HG02973 (cell line): Measurements from ENCODE around the gene ATP11C.
"Not testable (repeated sequence)": the region's sequence is repeated elsewhere in the genome, so short reads cannot be mapped to it uniquely, and the experiment has no call there.

Experiments used
- ATAC-seq: cut with Tn5 transposase; IDR thresholded peaks from one replicate; pipeline ENCODE4 v1.9.1; 2021; ENCODE audit warnings: moderate library complexity; ENCODE audit not compliant: unreplicated experiment

ATP11C gene

DNA sequence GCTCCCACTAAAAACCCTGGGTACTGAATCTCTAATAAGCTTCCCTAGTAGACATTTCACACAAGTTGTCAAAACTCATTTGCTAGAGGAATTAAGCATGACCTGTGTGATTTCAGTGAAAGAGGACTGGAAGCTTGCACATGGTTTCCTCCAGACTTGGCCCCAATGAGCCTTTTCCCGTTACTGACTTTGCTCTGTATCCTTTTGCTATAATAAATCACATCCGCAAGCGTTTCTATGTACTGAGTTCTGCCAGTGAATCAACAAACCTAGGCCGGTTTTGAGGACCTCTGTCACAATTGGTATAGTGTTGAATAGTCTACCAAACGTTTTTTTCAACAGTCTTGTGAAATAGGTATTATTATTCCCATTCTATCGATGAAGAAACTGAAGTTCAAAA is 8.2 kb downstream of the ATP11C start:
- ATAC-seq: no peak

DNA sequence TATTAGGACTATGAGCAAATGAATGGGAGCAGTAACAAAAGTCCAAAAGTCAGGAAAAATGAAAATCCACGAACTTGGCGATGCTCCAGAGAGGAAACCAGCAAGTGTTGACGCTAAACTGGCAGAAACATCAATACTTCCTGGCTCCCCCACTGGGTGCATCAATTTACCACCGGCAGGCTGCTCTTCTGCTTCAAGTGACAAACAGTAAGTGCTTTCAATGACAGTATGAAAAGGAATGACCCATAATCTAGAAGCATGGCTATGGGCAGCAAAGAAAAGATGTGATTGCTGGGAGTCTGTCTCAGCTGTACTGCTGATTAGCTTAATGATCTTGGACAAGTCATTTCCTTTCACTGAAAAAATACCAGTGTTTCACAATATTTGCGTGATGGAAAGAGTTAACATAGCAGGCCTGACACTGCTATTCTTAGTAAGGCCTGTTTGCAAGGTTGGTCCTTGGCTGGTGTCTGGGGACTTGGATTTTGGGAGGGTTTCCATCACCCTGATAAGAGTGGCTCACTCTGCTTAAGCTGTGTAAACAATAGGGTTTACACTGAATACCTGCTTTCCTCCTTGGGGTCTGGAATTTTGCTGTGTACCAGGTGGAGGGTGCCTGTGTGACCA is 8.7 kb downstream of the ATP11C start:
- no peak for ATAC-seq

DNA sequence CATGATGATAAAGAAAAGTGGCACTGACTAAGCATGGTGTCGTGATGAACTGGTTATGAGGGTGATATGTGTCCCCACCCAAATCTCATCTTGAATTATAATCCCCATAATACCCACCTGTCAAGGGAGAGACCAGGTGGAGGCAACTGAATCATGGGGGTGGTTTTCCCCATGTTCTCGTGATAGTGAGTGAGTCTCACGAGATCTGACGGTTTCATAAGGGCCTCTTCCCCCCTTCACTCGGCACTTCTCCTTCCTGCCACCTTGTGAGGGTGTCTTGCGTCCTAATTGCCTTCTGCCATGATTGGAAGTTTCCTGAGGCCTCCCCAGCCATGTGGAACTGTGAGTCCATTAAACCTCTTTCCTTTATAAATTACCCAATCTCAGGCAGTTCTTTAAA is 11.7 kb downstream of the ATP11C start:
- not testable (repeated sequence) for ATAC-seq

DNA sequence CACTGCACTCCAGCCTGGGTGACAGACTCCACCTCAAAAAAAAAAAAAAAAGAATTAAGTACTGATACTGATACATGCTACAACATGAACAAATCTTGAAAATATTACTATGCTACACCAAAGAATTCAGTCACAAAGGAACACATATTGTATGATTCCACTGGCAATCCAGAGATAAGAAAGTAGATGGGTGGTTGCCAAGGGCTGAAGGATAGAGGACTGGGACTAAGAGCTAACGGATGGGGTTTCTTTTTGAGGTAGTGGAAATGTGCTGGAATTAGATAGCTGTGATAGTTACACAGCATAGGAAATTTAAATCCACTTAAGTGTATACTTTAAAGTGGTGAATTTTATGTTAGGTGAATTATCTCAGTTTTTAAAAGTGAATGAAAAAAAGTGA is 12.5 kb downstream of the ATP11C start:
- no peak for ATAC-seq

DNA sequence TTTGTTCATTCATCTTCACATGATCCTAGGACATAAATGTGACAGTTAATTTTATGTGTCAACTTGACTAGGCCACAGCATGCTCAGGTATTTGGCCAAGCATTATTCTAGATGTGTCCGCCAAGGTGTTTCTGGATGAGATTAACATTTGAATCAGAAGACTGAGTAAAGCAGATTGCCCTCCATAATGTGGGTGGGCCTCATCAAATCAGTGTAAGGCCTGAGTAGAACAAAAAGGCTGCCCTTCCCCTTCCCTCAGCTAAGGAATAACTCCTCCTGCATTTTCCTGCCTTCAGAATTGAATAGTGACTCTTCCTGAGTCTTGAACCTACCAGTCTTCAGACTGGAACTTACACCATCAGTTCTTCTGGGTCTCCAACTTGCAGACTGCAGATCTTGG is 18.4 kb downstream of the ATP11C start:
- no peak for ATAC-seq

GRCh38 chrX:139909712-139910111 is 23.1 kb downstream of the ATP11C start:
- ATAC-seq: no peak

DNA sequence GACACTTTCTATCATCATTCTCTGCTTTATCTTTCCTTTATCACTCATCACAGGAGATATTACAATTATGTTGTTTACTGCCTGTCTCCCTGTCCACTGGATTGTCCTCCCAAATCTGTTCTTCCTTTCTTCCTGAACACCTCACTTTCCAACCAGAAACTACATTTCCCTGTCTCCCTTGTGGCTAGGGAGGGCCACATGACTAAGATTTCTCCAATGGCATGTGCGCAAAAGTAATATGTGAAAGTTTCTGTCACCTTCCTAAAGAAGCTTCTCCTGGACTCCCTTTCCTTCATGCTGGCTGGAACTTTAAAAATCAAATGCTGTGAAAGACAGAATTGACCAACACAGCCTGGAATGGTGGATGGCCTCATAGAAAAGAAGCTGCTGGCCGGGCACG is 25.8 kb downstream of the ATP11C start:
- ATAC-seq: no peak

DNA sequence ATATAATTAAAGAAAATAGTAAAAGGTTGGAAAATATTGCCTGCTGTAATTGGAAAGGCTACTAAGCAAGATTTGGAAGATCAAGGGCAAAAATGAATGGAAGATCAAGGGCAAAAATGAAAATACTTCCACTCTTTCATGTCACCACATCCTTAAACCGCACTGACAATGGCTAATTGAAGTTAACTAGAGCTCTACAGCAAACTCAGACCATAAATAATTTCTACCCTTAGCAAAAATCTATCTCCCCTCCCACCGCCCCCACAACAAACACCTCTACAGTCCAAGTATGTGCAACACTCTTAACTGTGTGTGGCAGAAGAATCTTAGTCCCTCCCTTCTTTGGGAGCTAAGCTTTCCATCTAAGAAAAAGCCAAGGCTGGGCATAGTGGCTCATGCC is 27.1 kb downstream of the ATP11C start:
- ATAC-seq: no peak

- ATAC-seq: no peak
These were observed 27.8 kb downstream of the ATP11C start for GRCh38 chrX:139905051-139905450.

GRCh38 chrX:139903210-139903609 is 29.6 kb downstream of the ATP11C start:
- ATAC-seq: no peak

DNA sequence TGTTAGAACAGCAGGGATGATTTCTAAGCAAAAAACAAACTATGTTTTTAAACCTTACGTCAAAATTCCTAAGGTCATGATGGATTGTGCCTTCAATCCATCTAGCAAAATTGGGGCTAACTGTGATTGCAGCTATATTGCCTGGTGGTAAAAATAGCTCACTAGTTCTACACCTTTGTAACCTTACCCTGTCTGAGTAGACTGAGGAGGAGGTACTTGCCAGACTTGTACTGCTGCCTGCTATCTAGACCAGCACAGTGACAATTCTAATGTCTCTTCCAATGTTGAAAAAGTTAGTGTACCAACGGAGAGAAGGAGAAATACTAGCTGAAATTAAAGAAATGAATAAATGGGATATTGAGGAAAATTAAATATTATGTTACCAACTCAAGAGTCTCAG is 30.3 kb downstream of the ATP11C start:
- no peak for ATAC-seq

DNA sequence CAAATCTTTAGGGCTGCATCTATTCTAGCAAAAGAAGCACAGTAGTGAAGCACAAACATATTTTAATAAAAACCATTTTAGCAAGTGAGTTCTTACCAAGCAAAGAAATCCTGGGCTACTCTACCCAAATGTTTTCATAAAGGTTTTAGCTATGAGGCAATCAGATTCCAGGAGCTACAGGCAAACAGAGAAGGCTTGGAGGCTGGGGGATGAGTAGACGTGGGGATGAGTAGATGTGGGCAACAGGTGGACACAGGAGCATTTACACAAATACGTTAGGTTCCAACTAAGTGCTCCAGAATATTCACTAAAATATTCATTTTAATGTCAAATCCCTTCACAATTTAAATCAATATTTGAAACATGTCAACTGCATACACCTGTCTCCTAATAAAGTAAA is 34.5 kb downstream of the ATP11C start:
- ATAC-seq: no peak

GRCh38 chrX:139892512-139892911 is 40.3 kb downstream of the ATP11C start:
- ATAC-seq: peak; percentile 89

- no peak for ATAC-seq
These were observed 41.7 kb downstream of the ATP11C start for GRCh38 chrX:139890991-139891700.

DNA sequence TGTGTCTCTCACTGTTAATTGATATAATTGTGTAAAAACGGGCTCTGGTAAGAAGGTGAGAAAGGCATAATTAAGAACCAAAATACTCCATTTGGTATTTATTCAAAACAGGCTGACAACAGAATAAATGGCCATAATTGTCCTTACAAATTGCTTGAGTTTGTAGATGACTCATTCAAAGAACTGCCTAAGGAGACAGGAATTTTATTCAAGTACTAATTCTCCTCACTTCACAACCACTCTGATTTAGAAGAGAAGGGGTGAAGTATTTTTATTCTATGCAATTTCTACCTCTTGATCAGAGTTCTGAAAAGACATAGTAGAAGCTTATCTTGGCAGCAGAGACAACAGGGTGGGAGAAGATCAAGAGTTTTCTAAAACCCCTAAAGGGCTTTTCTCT is 43.1 kb downstream of the ATP11C start:
- no peak for ATAC-seq

DNA sequence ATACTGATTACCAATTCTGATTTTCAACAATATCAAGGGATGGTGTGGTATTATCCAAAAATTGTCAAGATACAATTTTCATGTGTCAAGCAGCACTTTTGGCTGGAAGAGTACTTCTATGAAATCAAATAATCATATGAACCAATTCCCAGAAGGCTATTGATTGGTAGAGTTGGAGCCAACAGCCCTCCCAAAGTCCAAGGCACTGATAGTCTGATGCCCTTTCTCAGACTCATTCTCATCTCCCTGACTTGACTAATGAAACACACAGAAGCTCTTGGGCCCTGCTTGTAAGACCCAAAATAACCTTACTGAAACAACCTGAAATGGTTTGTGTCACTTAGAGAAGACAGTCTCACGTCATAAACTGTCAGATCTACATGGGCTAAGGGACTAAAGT is 48.9 kb downstream of the ATP11C start:
- ATAC-seq: no peak

- no peak for ATAC-seq
These were observed 50.6 kb downstream of the ATP11C start for GRCh38 chrX:139882299-139882698.

GRCh38 chrX:139881572-139881971 is 51.3 kb downstream of the ATP11C start:
- ATAC-seq: no peak

- ATAC-seq: no peak
These were observed 51.7 kb downstream of the ATP11C start for GRCh38 chrX:139881130-139881529.

DNA sequence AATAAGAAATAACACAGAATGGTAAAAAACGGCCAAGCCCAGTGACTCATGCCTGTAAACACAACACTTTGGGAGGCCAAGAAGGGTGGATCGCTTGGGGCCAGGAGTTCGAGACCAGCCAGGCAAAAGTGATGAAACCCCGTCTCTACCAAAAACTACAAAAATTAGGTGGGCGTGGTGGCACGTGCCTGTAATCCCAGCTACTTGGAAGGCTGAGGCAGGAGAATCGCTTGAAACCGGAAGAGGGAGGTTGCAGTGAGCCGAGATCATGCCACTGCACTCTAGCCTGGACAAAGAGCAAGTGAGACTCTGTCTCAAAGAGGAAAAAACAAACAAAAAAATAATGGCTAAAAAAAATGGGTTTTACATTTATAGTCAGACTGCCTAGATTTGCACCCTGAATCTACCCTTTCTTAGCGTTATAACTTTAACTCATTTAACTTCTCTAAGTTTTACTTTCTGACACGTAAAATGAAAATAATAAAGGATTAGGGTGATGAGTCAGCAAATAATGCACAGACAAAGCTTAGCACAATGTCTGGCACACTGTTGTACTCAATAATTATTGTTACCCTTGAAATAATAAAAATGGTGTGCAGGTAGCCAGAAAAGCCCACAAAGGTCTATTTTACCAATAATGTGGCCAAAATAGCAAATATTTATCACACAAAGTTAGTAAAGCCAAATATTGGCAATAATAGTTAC is 55.0 kb downstream of the ATP11C start:
- no peak for ATAC-seq

DNA sequence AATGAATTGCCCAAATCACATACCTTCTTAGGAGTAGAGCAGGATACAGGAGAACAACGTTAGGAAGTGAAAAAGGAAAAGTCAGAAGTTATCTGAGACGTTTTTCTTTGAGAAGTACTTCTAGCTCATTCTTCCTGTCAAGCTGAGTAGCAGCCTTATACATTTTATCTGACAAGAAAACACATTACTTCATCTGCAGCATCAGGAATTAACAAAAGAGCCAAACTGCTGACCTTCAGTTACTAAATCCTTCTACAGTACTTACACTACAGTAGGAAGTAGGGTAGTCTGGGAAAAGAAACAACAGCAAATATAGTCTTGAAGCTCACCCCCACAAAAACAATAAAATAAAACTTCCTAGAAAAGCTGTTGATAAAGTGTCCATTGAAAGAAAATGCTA is 57.0 kb downstream of the ATP11C start:
- no peak for ATAC-seq

DNA sequence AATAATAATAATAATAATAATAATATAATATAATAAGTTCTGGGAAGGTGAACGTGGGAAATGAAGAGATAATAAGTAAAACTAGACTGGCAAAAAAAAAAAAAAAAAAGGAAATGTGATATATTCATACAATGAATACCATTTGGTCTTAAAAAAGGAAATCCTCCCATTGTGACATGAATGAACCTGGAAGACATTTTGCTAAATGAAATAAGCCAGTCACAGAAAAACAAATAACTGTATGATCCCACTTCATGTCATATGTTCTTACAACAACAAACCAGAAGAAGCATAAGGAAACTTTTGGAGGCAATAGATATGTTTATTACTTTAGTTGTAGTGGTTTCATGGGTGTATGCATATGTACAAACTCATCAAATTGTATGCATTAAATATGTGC is 63.1 kb downstream of the ATP11C start:
- no peak for ATAC-seq
